Stimulated activated CD4-positive, alpha-beta T cell treated with anti-CD3 and anti-CD28 coated beads, TNF-alpha, amount 100 ng/mL, for 4 hours (primary cell): ENCODE measurements around the gene PRSS53.

Experiments
- DNase-seq, 3 experiments: peaks; one replicate each; pipeline ENCODE4 v3.0.0-alpha.2; 2020; ENCODE audit warnings: low read depth in 3 of 3

The PRSS53 gene

GRCh38 chr16:31079342-31079944 is 9.3 kb downstream of the PRSS53 start:
- DNase-seq = no peak

DNA sequence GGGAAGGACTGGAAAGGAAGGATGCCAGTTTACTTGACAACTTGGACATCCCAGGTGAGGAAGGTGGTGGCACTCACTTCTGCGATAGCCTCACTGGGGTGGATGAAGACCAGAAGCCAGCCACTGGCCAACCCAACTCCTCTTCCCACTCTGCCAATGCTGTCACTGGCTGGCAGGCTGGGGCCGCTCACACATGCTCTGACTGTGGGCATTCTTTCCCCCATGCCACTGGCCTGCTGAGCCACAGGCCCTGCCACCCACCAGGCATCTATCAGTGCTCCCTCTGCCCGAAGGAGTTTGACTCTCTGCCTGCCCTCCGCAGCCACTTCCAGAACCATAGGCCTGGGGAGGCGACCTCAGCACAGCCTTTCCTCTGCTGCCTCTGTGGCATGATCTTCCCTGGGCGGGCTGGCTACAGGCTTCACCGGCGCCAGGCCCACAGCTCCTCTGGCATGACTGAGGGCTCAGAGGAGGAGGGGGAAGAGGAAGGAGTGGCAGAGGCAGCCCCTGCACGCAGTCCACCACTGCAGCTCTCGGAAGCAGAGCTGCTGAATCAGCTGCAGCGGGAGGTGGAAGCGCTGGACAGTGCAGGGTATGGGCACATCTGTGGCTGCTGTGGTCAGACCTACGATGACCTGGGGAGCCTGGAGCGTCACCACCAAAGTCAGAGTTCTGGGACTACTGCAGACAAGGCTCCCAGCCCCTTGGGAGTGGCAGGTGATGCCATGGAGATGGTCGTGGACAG is 10.0 kb downstream of the PRSS53 start:
- DNase-seq = no peak

- DNase-seq = no peak
Measured at GRCh38 chr16:31077592-31078396, 10.9 kb downstream of the PRSS53 start.

DNA sequence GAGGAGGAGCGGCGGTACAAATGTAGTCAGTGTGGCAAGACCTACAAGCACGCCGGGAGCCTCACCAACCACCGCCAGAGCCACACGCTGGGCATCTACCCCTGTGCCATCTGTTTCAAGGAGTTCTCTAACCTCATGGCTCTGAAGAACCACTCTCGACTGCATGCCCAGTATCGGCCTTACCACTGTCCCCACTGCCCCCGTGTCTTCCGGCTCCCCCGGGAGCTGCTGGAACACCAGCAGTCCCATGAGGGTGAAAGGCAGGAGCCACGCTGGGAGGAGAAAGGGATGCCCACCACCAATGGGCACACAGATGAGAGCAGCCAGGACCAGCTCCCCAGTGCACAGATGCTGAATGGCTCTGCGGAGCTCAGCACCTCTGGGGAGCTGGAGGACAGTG is 11.7 kb downstream of the PRSS53 start:
- DNase-seq = no peak

GRCh38 chr16:31076319-31076718 is 12.4 kb downstream of the PRSS53 start:
- no peak for DNase-seq

GRCh38 chr16:31074814-31075183 is 13.9 kb downstream of the PRSS53 start:
- DNase-seq = no peak

GRCh38 chr16:31073970-31074813 is 14.6 kb downstream of the PRSS53 start, which contains the start of the genes ZNF646 and ZNF668:
Gene ZNF646, plus strand, starts transcription at chr16:31074422. Its CDS starts 1,903 bp downstream, at chr16:31076325.
Gene ZNF668, minus strand, starts transcription at chr16:31074240. Its CDS starts 9,781 bp downstream, at chr16:31064459.
- peak; percentile 82 to 97 (median 96) for DNase-seq

DNA sequence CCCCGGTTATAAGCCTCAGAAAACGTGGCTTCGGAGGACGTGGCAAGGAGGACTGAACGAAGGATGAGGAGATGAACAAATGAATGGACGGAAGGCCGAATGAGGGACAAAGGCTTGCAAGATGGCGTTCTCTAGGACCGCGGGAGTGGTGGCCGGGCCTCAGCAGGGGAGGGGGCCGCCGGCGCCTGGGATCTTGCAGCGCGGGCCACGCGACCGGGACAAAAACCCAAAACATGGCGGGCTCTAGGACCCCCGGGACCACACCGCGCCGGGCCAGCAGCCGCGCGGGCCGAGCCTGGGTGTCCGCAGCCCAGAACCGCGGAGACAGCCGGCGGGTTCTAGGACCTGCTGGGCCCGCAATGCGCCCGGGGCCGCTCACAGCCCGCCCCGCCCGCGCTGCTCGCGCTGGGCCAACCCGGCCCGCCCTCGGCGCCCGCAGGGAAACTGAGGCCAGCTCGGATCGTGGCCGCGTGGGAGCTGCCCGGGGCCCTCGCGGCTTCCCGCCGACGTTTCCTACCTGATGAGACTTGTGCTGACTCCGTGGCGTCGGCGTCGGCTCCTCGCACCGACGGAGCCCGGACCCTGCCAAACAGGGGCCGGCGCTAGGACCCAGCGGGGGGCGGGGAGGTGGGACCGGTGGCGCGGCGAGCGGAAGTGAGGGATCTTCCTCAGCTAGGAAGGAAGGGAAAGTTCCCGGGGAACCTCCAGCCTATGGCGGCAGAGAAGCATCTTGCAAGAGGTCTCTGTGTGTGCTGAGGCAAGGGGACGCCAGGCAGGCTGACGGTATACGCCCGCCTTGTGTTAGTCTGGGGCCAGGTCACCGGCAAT is 15.4 kb downstream of the PRSS53 start:
- DNase-seq = peak; percentile 68 to 81 (median 72)

DNA sequence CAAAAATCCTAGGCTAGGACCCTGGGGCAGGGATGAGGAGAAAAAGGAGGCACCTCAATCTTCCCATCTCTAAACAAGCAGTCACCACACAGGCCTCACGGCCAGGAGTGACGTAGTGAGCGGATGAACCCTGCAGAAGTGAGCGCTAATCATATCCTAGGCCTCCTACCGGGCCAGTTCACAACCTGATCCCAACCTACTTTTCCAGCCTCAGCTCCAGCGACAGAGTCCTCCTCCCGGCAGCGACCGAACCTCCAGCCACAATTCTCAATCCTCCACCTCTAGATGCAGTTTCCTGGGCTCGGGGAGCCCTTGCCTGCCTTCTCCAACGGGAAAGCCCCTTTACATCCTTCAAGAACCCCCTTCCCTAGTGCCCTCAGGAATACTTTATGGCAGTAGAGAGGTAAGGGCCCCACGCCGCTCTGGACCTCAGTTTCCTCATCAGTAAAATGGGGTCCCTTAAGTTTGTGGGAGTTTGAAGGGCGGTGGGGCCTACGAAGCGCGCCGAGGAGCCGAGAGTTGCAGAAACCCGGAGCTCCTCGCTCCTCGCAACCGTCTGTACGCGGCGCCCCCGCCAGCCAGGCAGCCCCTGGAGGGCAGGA is 16.1 kb downstream of the PRSS53 start:
- no peak for DNase-seq

GRCh38 chr16:31071861-31072260 is 16.9 kb downstream of the PRSS53 start:
- no peak for DNase-seq

GRCh38 chr16:31067342-31067741 is 21.4 kb downstream of the PRSS53 start:
- no peak for DNase-seq

- DNase-seq = no peak
Measured at GRCh38 chr16:31064882-31065461, 23.8 kb downstream of the PRSS53 start.

DNA sequence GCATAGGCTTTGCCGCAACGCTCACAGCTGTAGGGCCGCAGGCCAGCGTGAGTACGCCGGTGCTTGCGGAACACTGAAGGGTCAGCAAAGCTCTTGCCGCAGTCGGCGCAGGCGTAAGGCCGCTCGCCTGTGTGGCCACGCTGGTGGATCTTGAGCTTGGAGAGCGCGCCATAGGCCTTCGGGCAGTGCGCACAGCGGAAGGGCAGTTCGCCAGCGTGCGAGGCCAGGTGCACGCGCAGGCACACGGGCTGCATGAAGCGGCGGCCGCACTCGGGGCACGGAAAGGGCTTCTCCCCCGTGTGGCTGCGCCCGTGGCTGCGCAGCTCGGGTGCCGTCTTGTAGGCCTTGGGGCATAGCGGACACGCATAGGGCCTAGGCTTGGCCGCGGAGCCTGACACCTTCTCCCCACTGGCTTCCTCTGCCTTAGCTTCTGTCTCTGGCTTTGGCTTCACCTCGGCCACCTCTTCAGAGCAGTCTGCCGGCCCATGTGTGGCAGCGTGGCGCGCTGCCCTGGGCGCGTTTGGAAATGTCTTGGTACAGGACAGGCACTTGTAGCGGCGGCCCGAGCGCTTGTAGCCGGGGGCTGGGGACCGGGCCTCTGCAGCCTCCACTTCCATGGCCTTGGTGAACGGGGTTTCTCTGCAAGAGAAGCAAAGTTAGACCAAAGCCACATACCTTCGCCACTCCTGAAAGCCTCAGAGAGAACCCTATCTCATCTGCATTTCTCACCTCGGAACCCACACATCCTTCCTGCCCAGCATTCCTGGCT is 24.7 kb downstream of the PRSS53 start:
- no peak for DNase-seq

DNA sequence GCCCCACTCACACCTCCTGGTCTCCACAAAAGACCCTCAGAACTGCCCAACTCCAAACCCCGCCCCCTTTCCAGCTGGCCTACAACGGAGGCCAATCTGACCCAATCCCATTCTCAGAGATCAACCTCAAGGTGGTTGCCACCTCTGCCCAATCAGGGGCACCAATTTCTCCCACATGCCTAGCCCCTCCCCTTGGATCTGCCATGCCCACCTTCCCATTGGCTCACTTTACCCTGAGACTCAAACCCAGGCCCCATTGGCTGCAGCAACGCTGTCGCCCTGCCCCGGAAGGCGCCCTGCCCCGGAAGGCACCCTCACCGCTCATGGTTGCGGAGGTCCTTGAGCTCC is 25.3 kb downstream of the PRSS53 start:
- DNase-seq = no peak

DNA sequence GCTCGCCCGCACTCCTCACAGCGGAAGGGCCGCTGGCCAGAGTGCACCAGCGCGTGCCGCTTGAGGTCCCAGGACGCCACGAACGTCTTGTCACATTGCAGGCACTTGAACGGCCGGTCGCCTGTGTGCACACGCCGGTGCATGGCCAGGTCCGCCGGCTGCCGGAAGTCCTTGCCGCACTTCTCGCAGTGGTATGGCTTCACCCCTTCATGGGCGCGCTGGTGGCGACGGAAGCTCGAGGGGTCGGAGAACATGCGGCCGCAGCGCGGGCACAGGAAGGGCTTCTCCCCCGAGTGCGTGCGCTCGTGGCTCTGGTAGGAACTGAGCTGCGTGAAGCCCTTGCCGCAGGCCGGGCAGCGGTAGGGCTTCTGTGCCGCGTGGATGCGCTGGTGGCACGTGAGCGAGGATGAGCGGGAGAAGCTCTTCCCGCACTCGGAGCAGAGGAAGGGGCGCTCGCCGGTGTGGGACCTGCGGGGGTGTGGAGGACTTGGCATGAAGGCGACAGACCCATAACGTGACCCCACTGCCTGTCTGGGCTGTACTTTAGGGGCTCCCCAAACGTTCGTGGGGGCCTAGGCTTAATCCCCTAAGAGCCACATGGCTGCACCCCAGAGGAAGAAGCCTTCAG is 26.8 kb downstream of the PRSS53 start:
- DNase-seq = no peak

GRCh38 chr16:31061126-31061812 is 27.5 kb downstream of the PRSS53 start:
- DNase-seq = no peak

- DNase-seq = no peak
Measured at GRCh38 chr16:31055613-31056012, 33.1 kb downstream of the PRSS53 start.

DNA sequence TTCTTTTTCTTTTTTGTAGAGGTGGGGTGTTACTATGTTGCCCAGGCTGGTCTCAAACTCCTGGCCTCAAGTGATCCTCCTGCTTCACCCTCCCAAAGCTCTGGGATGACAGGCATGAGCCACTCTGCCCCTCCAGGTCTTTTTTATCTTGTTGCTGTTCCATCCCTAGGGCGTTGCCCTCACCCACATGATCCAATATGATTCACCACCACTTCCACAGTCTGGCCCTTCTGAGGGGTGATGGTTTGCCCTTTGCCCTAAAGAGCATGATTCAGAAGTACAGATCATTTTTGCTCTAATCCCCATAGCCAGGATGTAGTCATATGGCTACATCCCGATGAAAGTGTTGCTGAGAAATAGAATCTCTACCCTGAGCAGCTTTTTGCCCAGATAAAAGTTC is 36.6 kb downstream of the PRSS53 start:
- DNase-seq = no peak
